Motor neuron (in vitro differentiated cells): ENCODE results near the gene EXOC2. TPM values are rescaled to one million over a fixed set of nuclear protein-coding genes. Genes with fewer than 3 reads are reported as not detected.

Experiments used
- ATAC-seq, 8 experiments: fragments of 200-7000 bp; cut with Tn5 transposase; replicated peaks in 6 of 8; 2 replicates each; pipeline ENCODE4 v1.8.0; 2021; ENCODE audit warnings: mild to moderate bottlenecking in 8 of 8, moderate library complexity in 8 of 8
- H3K27ac ChIP-seq, 2 donors: fragments of 250-450 bp; sonication (Bioruptor Pico); 2 replicates each; pipeline ENCODE4 v1.9.0; 2021; ENCODE audit warnings: antibody characterized with exemption in 2 of 2, mild to moderate bottlenecking in 2 of 2, moderate library complexity in 1 of 2
- H3K4me1 ChIP-seq, 2 donors: fragments of 250-450 bp; sonication (Bioruptor Pico); replicated peaks in 1 of 2; 2 replicates each; pipeline ENCODE4 v1.6.1; 2021; ENCODE audit warnings: antibody characterized with exemption in 2 of 2, mild to moderate bottlenecking in 2 of 2, moderate library complexity in 1 of 2
- H3K4me3 ChIP-seq, 5 donors: fragments of 250-450 bp; sonication (Bioruptor Pico); 2 replicates each; pipeline ENCODE4 v1.9.0; 2021; ENCODE audit warnings: antibody characterized with exemption in 5 of 5, mild to moderate bottlenecking in 5 of 5, moderate library complexity in 4 of 5
- WGBS, 10 experiments: fragments of 450-650 bp; shearing (Covaris generic); methylation state at CpG; one replicate each; pipeline ENCODE4 v1.0.0; 2022; 5-methylcytosine and 5-hydroxymethylcytosine counted together
- in situ Hi-C, 9 experiments: fragments of 400-800 bp; cut with MboI; loops; one replicate each; pipeline ENCODE4 v1.15.0; 2021; ENCODE audit warnings: low sequenced_read_pairs in 9 of 9, low pct_unique_long_range_greater_than_20kb in 2 of 9; ENCODE audit not compliant: unreplicated experiment in 9 of 9
- total RNA-seq, 8 experiments: library from RNA; unstranded; fragments of 300-600 nt; gene quantifications; 2 replicates each; pipeline versions ENCODE4 v1.2.3 to v1.2.4, GENCODE V29; 2022

The EXOC2 gene
- total RNA-seq, 8 experiments from 2014 or later = 18.0 to 40.8 (median 20.9) TPM

DNA sequence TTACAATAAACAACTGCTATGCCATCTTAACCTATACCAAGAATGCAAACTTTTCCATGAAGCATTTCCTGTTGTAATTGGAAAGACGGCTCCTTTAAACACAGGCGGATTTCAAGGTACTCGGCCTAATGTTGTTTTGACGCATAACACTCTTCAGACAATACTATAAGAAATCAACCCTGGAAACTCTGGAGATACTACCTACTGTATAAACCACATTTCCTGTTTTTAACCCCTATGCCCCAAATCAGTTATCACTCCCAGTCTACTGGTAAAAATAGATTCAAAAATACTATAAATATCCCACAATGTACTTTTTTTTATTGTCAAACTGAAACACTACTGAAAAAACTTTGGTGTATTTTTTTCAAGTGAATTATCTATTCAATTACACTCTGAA is 183.3 kb downstream of the EXOC2 start:
- in situ Hi-C loops = no loop called here
- no peak for ATAC-seq
- Histone ChIP-seq H3K27ac (no peak overlapping the region), H3K4me1 (no peaks in the 10 kb centered on the region), H3K4me3 (no peak overlapping the region)
- WGBS, 10 experiments = 72 to 100% (median 95%) methylated on average over 1 to 4 of the region's 4 CpGs; no CpG with 5 or more reads in 1 of the 10 experiments

- Histone ChIP-seq H3K4me1 (no peaks in the 10 kb centered on the region), H3K27ac (no peak overlapping the region), H3K4me3 (no peak overlapping the region)
- ATAC-seq = no peak
- in situ Hi-C loops = no loop called here
- WGBS, 10 experiments = 89 to 100% (median 92%) methylated on average over 1 to 3 of the region's 3 CpGs; no CpG with 5 or more reads in 3 of the 10 experiments
Measured at GRCh38 chr6:508614-509013, 184.3 kb downstream of the EXOC2 start.

DNA sequence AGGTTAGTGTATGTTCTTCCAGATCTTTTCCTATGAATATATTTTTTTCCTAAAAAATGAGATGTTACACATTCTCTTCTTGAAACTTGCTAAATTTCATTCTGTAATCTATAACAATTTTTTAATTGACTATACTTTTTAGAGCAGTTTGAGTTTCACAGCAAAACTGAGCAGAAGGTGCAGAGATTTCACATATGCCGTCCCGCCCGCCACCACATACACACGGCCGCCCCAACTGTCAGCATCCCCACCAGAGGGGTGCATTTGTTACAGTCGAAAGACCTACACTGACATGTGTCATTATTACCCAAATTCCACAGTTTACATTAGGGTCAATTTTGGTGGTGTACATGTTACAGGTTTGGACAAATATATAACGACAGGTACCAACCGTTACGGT is 184.9 kb downstream of the EXOC2 start:
- 71 to 100% (median 96%) methylated on average over 1 to 8 of the region's 9 CpGs; no CpG with 5 or more reads in 3 of the 10 experiments for WGBS, 10 experiments
- no peak overlapping the region for H3K27ac ChIP-seq
- ATAC-seq = no peak

GRCh38 chr6:506920-507622 is 185.9 kb downstream of the EXOC2 start:
- Histone ChIP-seq H3K4me3 (no peak overlapping the region), H3K27ac (no peak overlapping the region), H3K4me1 (no peaks in the 10 kb centered on the region)
- 29 to 100% (median 67%) methylated on average over 1 of the region's 1 CpG; no CpG with 5 or more reads in 2 of the 10 experiments for WGBS, 10 experiments
- in situ Hi-C loops = no loop called here
- peak in 4 of 8 experiments; percentile 10 to 77 (median 44) for ATAC-seq

More for the DNA sequence above, 184.9 kb downstream of the EXOC2 start:
- Histone ChIP-seq H3K4me3 (no peak overlapping the region), H3K4me1 (no peaks in the 10 kb centered on the region)
- in situ Hi-C loops = no loop called here

- no peak for ATAC-seq
- in situ Hi-C loops = no loop called here
- H3K27ac ChIP-seq = no peak overlapping the region
- H3K4me3 ChIP-seq = no peak overlapping the region
- WGBS, 10 experiments = 72 to 92% (median 84%) methylated on average over 1 to 4 of the region's 4 CpGs
- H3K4me1 ChIP-seq = no peaks in the 10 kb centered on the region
Measured at GRCh38 chr6:506508-506907, 186.4 kb downstream of the EXOC2 start.

- H3K4me1 ChIP-seq = no peaks in the 10 kb centered on the region
- 50 to 100% (median 100%) methylated on average over 1 to 2 of the region's 10 CpGs; no CpG with 5 or more reads in 7 of the 10 experiments for WGBS, 10 experiments
Measured at GRCh38 chr6:505374-505773, 187.6 kb downstream of the EXOC2 start.

DNA sequence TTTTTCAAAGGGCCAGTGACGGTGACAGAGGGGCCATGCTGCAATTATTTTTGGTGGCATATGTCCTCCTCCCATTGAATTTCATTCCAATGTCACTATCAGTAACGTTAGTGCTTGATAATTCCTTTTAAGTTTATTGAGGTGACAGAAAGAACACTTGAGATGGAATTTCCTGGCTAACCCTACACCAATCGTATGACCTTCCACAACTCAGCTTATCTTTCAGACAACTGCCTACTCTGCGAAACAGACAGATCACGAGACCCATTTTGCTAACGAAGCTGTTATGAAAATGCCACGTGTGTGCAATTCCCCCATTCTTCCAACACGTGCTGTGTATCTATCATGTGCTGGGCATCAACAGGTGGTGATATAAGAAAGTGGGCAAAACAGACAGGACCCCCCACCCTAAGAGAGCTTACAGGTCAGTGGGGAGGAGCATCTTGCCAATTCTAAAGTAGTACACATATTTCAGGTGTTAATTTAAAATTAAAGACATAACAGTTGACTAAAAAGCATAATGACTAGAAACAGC is 188.4 kb downstream of the EXOC2 start:
- in situ Hi-C loops = no loop called here
- WGBS, 10 experiments = 73 to 100% (median 92%) methylated on average over 3 to 6 of the region's 8 CpGs; no CpG with 5 or more reads in 1 of the 10 experiments
- Histone ChIP-seq H3K4me1 (no peaks in the 10 kb centered on the region), H3K27ac (no peak overlapping the region), H3K4me3 (no peak overlapping the region)
- ATAC-seq = no peak

More at GRCh38 chr6:505374-505773, 187.6 kb downstream of the EXOC2 start:
- Histone ChIP-seq H3K27ac (no peak overlapping the region), H3K4me3 (no peak overlapping the region)
- in situ Hi-C loops = no loop called here
- no peak for ATAC-seq

- 80 to 100% (median 93%) methylated on average over 1 to 22 of the region's 32 CpGs; no CpG with 5 or more reads in 2 of the 10 experiments for WGBS, 10 experiments
- ATAC-seq = no peak
Measured at GRCh38 chr6:503610-504362, 189.2 kb downstream of the EXOC2 start.

DNA sequence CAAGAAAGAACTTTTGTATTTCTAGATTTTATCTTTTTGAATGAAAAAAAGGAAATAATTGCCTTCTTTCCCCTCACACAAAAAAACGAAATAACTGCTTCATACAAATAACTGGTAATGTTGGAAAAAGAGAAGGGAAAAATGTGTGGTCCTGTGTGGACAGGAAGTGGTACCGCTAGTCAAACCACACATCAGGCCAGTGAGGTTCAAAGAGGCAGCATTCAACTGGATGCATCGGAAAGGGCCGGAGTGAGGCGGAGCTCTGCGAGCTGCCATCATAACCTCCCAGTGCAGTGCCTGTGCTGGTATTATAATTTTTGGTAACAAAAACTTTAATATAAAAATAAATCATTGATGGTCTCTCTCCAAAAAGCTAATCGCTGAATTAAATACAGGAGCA is 190.2 kb downstream of the EXOC2 start:
- ATAC-seq = no peak
- 77 to 95% (median 90%) methylated on average over 2 to 7 of the region's 7 CpGs; no CpG with 5 or more reads in 1 of the 10 experiments for WGBS, 10 experiments
- Histone ChIP-seq H3K4me3 (no peak overlapping the region), H3K27ac (no peak overlapping the region), H3K4me1 (no peaks in the 10 kb centered on the region)
- in situ Hi-C loops = no loop called here

More at GRCh38 chr6:503610-504362, 189.2 kb downstream of the EXOC2 start:
- in situ Hi-C loops = no loop called here
- H3K27ac ChIP-seq = no peak overlapping the region
- no peaks in the 10 kb centered on the region for H3K4me1 ChIP-seq
- no peak overlapping the region for H3K4me3 ChIP-seq

DNA sequence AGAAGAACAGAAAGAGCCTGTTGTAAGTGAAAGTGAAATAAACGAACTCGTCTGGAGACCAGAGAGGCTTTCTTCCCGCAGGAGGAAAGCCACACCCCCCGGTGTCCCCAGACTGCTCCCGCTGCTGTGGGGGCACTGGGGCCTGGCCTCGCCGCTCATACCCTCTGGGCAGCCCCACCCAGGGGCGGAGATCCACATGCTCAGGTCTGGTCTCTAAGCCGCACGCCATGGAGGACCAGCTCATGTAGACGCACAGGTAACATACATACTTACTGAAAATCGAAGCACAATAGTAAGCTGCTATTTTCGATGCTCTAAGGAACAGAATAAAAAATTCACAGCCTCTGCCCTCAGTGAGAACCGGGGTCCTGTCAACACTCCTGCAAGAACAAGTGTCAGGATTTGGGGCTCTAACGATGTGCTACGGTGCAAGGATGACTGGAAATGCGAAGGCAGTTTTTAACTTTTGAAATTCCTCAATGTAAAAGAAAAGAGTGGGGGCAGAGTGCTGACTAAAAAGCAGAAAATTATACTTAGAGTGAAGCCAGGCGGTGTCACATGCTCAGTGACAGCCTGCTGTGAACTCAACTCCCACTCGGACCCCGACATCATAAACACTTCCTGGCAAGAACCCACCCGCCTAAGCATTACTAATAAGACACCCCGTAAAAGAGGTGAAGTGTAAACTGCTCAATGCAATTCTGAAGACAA is 190.9 kb downstream of the EXOC2 start:
- Histone ChIP-seq H3K27ac (no peak overlapping the region), H3K4me3 (no peak overlapping the region), H3K4me1 (no peaks in the 10 kb centered on the region)
- no peak for ATAC-seq
- in situ Hi-C loops = no loop called here
- WGBS, 10 experiments = 37 to 85% (median 79%) methylated on average over 3 to 19 of the region's 22 CpGs

DNA sequence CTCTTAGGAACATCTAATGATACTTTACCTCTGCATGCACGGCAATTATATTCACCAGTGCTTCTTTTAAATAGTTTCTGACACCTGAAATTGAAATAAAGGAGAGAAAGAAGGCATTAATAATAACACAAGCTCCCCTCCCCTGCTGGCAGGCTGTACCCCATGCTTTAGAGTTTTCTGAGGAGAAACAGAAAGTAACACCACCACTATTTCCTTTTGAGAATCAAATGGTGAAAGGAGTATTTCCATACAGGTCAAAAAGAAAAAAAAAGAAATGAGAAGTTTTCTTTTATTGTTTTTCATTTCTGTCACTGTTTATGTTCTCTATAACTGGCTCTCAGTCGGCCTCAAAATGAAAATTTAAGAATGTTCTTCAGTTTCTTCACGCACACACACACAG is 193.3 kb downstream of the EXOC2 start:
- in situ Hi-C loops = no loop called here
- WGBS, 10 experiments = 68 to 100% (median 89%) methylated on average over 1 to 3 of the region's 3 CpGs
- no peak overlapping the region for H3K27ac ChIP-seq
- no peak for ATAC-seq
- no peak overlapping the region for H3K4me3 ChIP-seq
- no peaks in the 10 kb centered on the region for H3K4me1 ChIP-seq

GRCh38 chr6:498795-499231 is 194.1 kb downstream of the EXOC2 start:
- Histone ChIP-seq H3K4me3 (no peak overlapping the region), H3K4me1 (no peaks in the 10 kb centered on the region), H3K27ac (no peak overlapping the region)
- in situ Hi-C loops = no loop called here
- 83 to 100% (median 96%) methylated on average over 1 to 9 of the region's 9 CpGs; no CpG with 5 or more reads in 2 of the 10 experiments for WGBS, 10 experiments
- no peak for ATAC-seq

DNA sequence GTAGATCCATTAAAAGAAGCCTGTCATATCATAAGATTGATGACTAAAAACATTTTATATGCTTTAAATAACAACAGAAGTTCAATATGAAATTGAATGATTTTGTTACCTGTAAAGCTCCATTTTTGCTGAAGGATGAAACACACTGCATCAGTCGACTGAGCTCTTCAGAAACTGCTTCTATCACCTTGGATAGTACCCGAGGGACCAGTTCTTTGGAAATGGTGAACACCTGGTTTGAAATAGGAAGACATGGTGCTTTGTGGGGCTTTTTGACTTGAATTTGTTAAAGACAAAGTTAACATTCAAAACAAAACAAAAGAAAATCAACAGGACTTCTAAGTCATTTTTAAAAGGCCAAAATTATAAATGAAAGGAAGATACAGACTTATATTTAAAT is 195.7 kb downstream of the EXOC2 start:
- Histone ChIP-seq H3K4me1 (no peaks in the 10 kb centered on the region), H3K4me3 (no peak overlapping the region), H3K27ac (no peak overlapping the region)
- WGBS, 10 experiments = 58 to 100% (median 90%) methylated on average over 2 of the region's 2 CpGs; no CpG with 5 or more reads in 2 of the 10 experiments
- in situ Hi-C loops = no loop called here
- ATAC-seq = no peak
